Activated CD8-positive, alpha-beta memory T cell treated with anti-CD3 and anti-CD28 coated beads, Interleukin-2, amount 10 ng/mL, durations not matched to agents 7 days and 5 days (primary cell): ENCODE data around the gene OXCT1. TPM values are rescaled to one million over a fixed set of nuclear protein-coding genes. Genes with fewer than 3 reads are reported as not detected.

Source experiments
- ATAC-seq: fragments of 150-1000 bp; cut with Tn5 transposase; one replicate; pipeline ENCODE4 v1.10.0; 2021; ENCODE audit warnings: moderate library complexity
- CTCF ChIA-PET: fragments of 350-600 bp; sonication (Branson Sonifier 250); formaldehyde crosslinking; loops from one replicate; lab custom pipeline; 2021; ENCODE audit warnings: antibody characterized with exemption; lab: Charles Lee
- DNase-seq: peaks from one replicate; pipeline ENCODE4 v3.0.0-alpha.2; 2020
- H3K27ac Mint-ChIP-seq: one replicate; pipeline ENCODE4 v1.8.0; 2021; ENCODE audit warnings: mild to moderate bottlenecking, mixed read lengths
- H3K27me3 Mint-ChIP-seq: one replicate; pipeline ENCODE4 v1.8.0; 2021; ENCODE audit warnings: mixed read lengths
- H3K36me3 Mint-ChIP-seq: one replicate; pipeline ENCODE4 v1.8.0; 2021; ENCODE audit warnings: mild to moderate bottlenecking, mixed read lengths
- H3K4me1 Mint-ChIP-seq: one replicate; pipeline ENCODE4 v1.8.0; 2021; ENCODE audit warnings: mixed read lengths
- H3K4me3 Mint-ChIP-seq: one replicate; pipeline ENCODE4 v1.8.0; 2021; ENCODE audit warnings: mild to moderate bottlenecking, moderate library complexity, mixed read lengths
- H3K9me3 Mint-ChIP-seq: one replicate; pipeline ENCODE4 v1.8.0; 2022; ENCODE audit warnings: low read depth, mixed read lengths
- total RNA-seq, 2 experiments: library from RNA; stranded (reverse); gene quantifications; one replicate each; pipeline ENCODE4 v1.2.3, GENCODE V29; 2021

The OXCT1 gene
- total RNA-seq, 2 experiments from 2014 or later: 74.9 to 81.8 TPM

GRCh38 chr5:41883936-41884335, 13.7 kb upstream of the OXCT1 start:
- no peak overlapping the region for H3K27ac Mint-ChIP-seq
- peaks cover 8% of the 10 kb centered on the region for H3K36me3 Mint-ChIP-seq
- no peaks in the 10 kb centered on the region for H3K27me3 Mint-ChIP-seq
- CTCF ChIA-PET: interaction anchor here (1.0 to 1.5 kb wide), 4 partner anchors 9 to 173 kb away, joined by 3 to 4 read pairs (median 3); no protein-coding TSS in a partner anchor
- peaks cover 5% of the 10 kb centered on the region for H3K4me1 Mint-ChIP-seq
- DNase-seq (no peak), ATAC-seq (no peak)
- peaks cover 3% of the 10 kb centered on the region for H3K9me3 Mint-ChIP-seq
- H3K4me3 Mint-ChIP-seq: no peak overlapping the region

GRCh38 chr5:41883243-41883642, 13.0 kb upstream of the OXCT1 start:
- CTCF ChIA-PET: interaction anchor here (1.0 to 1.5 kb wide), 4 partner anchors 10 to 174 kb away, joined by 3 to 4 read pairs (median 3); no protein-coding TSS in a partner anchor
- ATAC-seq (no peak), DNase-seq (no peak)
- H3K27me3 Mint-ChIP-seq: no peaks in the 10 kb centered on the region
- peaks cover 8% of the 10 kb centered on the region for H3K36me3 Mint-ChIP-seq
- H3K4me3 Mint-ChIP-seq: no peak overlapping the region
- peaks cover 3% of the 10 kb centered on the region for H3K9me3 Mint-ChIP-seq
- peaks cover 5% of the 10 kb centered on the region for H3K4me1 Mint-ChIP-seq
- H3K27ac Mint-ChIP-seq: no peak overlapping the region

- CTCF ChIA-PET: interaction anchor here (1.3 to 1.5 kb wide), 3 partner anchors 11 to 175 kb away, joined by 3 read pairs; no protein-coding TSS in a partner anchor
- no peaks in the 10 kb centered on the region for H3K27me3 Mint-ChIP-seq
- peaks cover 8% of the 10 kb centered on the region for H3K36me3 Mint-ChIP-seq
- no peak overlapping the region for H3K4me3 Mint-ChIP-seq
- ATAC-seq (no peak), DNase-seq (no peak)
- H3K27ac Mint-ChIP-seq: no peak overlapping the region
- H3K9me3 Mint-ChIP-seq: peaks cover 3% of the 10 kb centered on the region
- H3K4me1 Mint-ChIP-seq: peaks cover 5% of the 10 kb centered on the region
Measured at GRCh38 chr5:41882765-41883164, 12.5 kb upstream of the OXCT1 start.

- Mint-ChIP-seq H3K4me1 (peaks cover 15% of the 10 kb centered on the region), H3K27ac (no peak overlapping the region), H3K27me3 (no peaks in the 10 kb centered on the region), H3K4me3 (no peak overlapping the region), H3K36me3 (peaks cover 8% of the 10 kb centered on the region), H3K9me3 (peaks cover 6% of the 10 kb centered on the region)
- DNase-seq (no peak), ATAC-seq (no peak)
- CTCF ChIA-PET: no interaction called here
Measured at GRCh38 chr5:41878643-41879478, 8.6 kb upstream of the OXCT1 start.

- no peak overlapping the region for H3K4me3 Mint-ChIP-seq
- no peak for ATAC-seq
- H3K27ac Mint-ChIP-seq: no peak overlapping the region
- CTCF ChIA-PET: no interaction called here
- H3K9me3 Mint-ChIP-seq: peaks cover 6% of the 10 kb centered on the region
- peaks cover 8% of the 10 kb centered on the region for H3K36me3 Mint-ChIP-seq
- DNase-seq: no peak
- no peaks in the 10 kb centered on the region for H3K27me3 Mint-ChIP-seq
- peaks cover 15% of the 10 kb centered on the region for H3K4me1 Mint-ChIP-seq
Measured at GRCh38 chr5:41878173-41878572, 7.9 kb upstream of the OXCT1 start.

- CTCF ChIA-PET: interaction anchor here (1.3 kb wide), 1 partner anchor 13 kb away, joined by 3 read pairs; no protein-coding TSS in a partner anchor
- H3K36me3 Mint-ChIP-seq: peaks cover 7% of the 10 kb centered on the region
- H3K27me3 Mint-ChIP-seq: no peaks in the 10 kb centered on the region
- no peak overlapping the region for H3K4me3 Mint-ChIP-seq
- H3K9me3 Mint-ChIP-seq: peaks cover 6% of the 10 kb centered on the region
- no peak for ATAC-seq
- H3K4me1 Mint-ChIP-seq: peaks cover 15% of the 10 kb centered on the region
- H3K27ac Mint-ChIP-seq: no peak overlapping the region
- no peak for DNase-seq
Measured at GRCh38 chr5:41877408-41877807, 7.2 kb upstream of the OXCT1 start.

GRCh38 chr5:41876678-41877077, 6.5 kb upstream of the OXCT1 start:
- H3K9me3 Mint-ChIP-seq: peaks cover 6% of the 10 kb centered on the region
- no peak for DNase-seq
- no peak for ATAC-seq
- no peak overlapping the region for H3K27ac Mint-ChIP-seq
- H3K4me3 Mint-ChIP-seq: no peak overlapping the region
- peaks cover 7% of the 10 kb centered on the region for H3K36me3 Mint-ChIP-seq
- H3K27me3 Mint-ChIP-seq: no peaks in the 10 kb centered on the region
- CTCF ChIA-PET: interaction anchor here (1.2 to 1.6 kb wide), 3 partner anchors 12 to 49 kb away, joined by 3 to 7 read pairs (median 3); partner anchors contain the start of gene FBXO4
- peaks cover 18% of the 10 kb centered on the region for H3K4me1 Mint-ChIP-seq

GRCh38 chr5:41875121-41875520, 4.9 kb upstream of the OXCT1 start:
- H3K4me3 Mint-ChIP-seq: peak overlapping the region; percentile 3
- no peaks in the 10 kb centered on the region for H3K27me3 Mint-ChIP-seq
- peaks cover 2% of the 10 kb centered on the region for H3K36me3 Mint-ChIP-seq
- H3K9me3 Mint-ChIP-seq: peaks cover 4% of the 10 kb centered on the region
- ATAC-seq: no peak
- DNase-seq: no peak
- H3K4me1 Mint-ChIP-seq: peaks cover 29% of the 10 kb centered on the region
- CTCF ChIA-PET: interaction anchor here (1.6 to 1.7 kb wide), 2 partner anchors 50 to 56 kb away, joined by 3 to 7 read pairs; partner anchors contain the start of gene FBXO4
- peak overlapping the region; percentile 1 for H3K27ac Mint-ChIP-seq

- no peak for DNase-seq
Measured at GRCh38 chr5:41874512-41875060, 4.4 kb upstream of the OXCT1 start.

GRCh38 chr5:41871852-41872251, 1.6 kb upstream of the OXCT1 start:
- no peak for ATAC-seq
- no peak for DNase-seq
- peaks cover 51% of the 10 kb centered on the region for H3K4me1 Mint-ChIP-seq
- no peak overlapping the region for H3K27ac Mint-ChIP-seq
- H3K9me3 Mint-ChIP-seq: peaks cover 3% of the 10 kb centered on the region
- no peaks in the 10 kb centered on the region for H3K27me3 Mint-ChIP-seq
- no peak overlapping the region for H3K4me3 Mint-ChIP-seq
- CTCF ChIA-PET: interaction anchor here (0.9 to 2.4 kb wide), 3 partner anchors 10 to 53 kb away, joined by 3 to 7 read pairs (median 3); partner anchors contain the start of gene FBXO4
- peaks cover 10% of the 10 kb centered on the region for H3K36me3 Mint-ChIP-seq

More at GRCh38 chr5:41874512-41875060, 4.4 kb upstream of the OXCT1 start:
- Mint-ChIP-seq H3K4me3 (no peak overlapping the region), H3K27ac (peak overlapping the region; percentile 1), H3K36me3 (no peaks in the 10 kb centered on the region), H3K9me3 (peaks cover 3% of the 10 kb centered on the region), H3K27me3 (no peaks in the 10 kb centered on the region), H3K4me1 (peaks cover 29% of the 10 kb centered on the region)
- CTCF ChIA-PET: interaction anchor here (1.4 to 1.7 kb wide), 2 partner anchors 51 to 57 kb away, joined by 3 read pairs; partner anchors contain the start of gene FBXO4
- ATAC-seq: no peak

- CTCF ChIA-PET: interaction anchor here (1.1 to 2.4 kb wide), 2 partner anchors 14 to 22 kb away, joined by 3 to 7 read pairs; no protein-coding TSS in a partner anchor
- ATAC-seq (no peak), DNase-seq (no peak)
- Mint-ChIP-seq H3K9me3 (peaks cover 3% of the 10 kb centered on the region), H3K4me1 (peaks cover 58% of the 10 kb centered on the region), H3K27ac (peak overlapping the region; percentile 89), H3K27me3 (no peaks in the 10 kb centered on the region), H3K36me3 (peaks cover 17% of the 10 kb centered on the region), H3K4me3 (peak overlapping the region; percentile 89)
Measured at GRCh38 chr5:41870627-41871048, 413 bp upstream of the OXCT1 start.

- CTCF ChIA-PET: interaction anchor here (0.6 to 3.3 kb wide), 4 partner anchors 12 to 35 kb away, joined by 4 to 12 read pairs (median 6); partner anchors contain the start of gene RIMOC1
- Mint-ChIP-seq H3K27ac (peak overlapping the region; percentile 89), H3K9me3 (no peaks in the 10 kb centered on the region), H3K27me3 (no peaks in the 10 kb centered on the region), H3K4me1 (peaks cover 58% of the 10 kb centered on the region), H3K4me3 (peak overlapping the region; percentile 89), H3K36me3 (peaks cover 19% of the 10 kb centered on the region)
- ATAC-seq: no peak
- peak; percentile 48 for DNase-seq
Measured at GRCh38 chr5:41869151-41869723, 988 bp downstream of the OXCT1 start.
